Measurements from ENCODE around the gene OR7G3. TPM values are rescaled to one million over a fixed set of nuclear protein-coding genes. Genes with fewer than 3 reads are reported as not detected.

OR7G3 gene
- total RNA-seq, 1 donor from 2014 or later: not detected

- no peak for TF ChIP-seq CTCF (IDR thresholded peaks at IDR 0.05; ENCODE audit: insufficient read depth, low read length, poor library complexity, severe bottlenecking)
- Histone ChIP-seq H3K4me3 (ENCODE audit: low read depth, low read length) (no peak overlapping the region), H3K36me3 (ENCODE audit: control insufficient read depth, insufficient read depth, low read length) (no peaks in the 10 kb centered on the region), H3K27me3 (ENCODE audit: control insufficient read depth, insufficient read depth, low read length) (no peaks in the 10 kb centered on the region)
- no peak for DNase-seq (ENCODE audit: low read depth)
Measured at GRCh38 chr19:9148697-9149096, 21.9 kb upstream of the OR7G3 start.

GRCh38 chr19:9146882-9147281 is 20.1 kb upstream of the OR7G3 start:
- no peak for DNase-seq (ENCODE audit: low read depth)
- H3K27me3 ChIP-seq (ENCODE audit: control insufficient read depth, insufficient read depth, low read length): no peaks in the 10 kb centered on the region
- TF ChIP-seq CTCF (IDR thresholded peaks at IDR 0.05; ENCODE audit: insufficient read depth, low read length, poor library complexity, severe bottlenecking): no peak
- no peak overlapping the region for H3K4me3 ChIP-seq (ENCODE audit: low read depth, low read length)
- no peaks in the 10 kb centered on the region for H3K36me3 ChIP-seq (ENCODE audit: control insufficient read depth, insufficient read depth, low read length)

GRCh38 chr19:9144920-9145319 is 18.2 kb upstream of the OR7G3 start:
- H3K27me3 ChIP-seq (ENCODE audit: control insufficient read depth, insufficient read depth, low read length): no peaks in the 10 kb centered on the region
- H3K36me3 ChIP-seq (ENCODE audit: control insufficient read depth, insufficient read depth, low read length): no peaks in the 10 kb centered on the region
- H3K4me3 ChIP-seq (ENCODE audit: low read depth, low read length): no peak overlapping the region
- no peak for DNase-seq (ENCODE audit: low read depth)
- TF ChIP-seq CTCF (IDR thresholded peaks at IDR 0.05; ENCODE audit: insufficient read depth, low read length, poor library complexity, severe bottlenecking): no peak

GRCh38 chr19:9140159-9140874 is 13.6 kb upstream of the OR7G3 start, which contains the start of gene ZNF317:
TSS of gene ZNF317 (plus strand) at chr19:9140397. CDS start at chr19:9156017, 15,620 bp downstream.
- peak; percentile 77 for DNase-seq (ENCODE audit: low read depth)
- TF ChIP-seq CTCF (IDR thresholded peaks at IDR 0.05; ENCODE audit: insufficient read depth, low read length, poor library complexity, severe bottlenecking): no peak
- no peaks in the 10 kb centered on the region for H3K27me3 ChIP-seq (ENCODE audit: control insufficient read depth, insufficient read depth, low read length)
- peak within 1 kb of the TSS; percentile 99 for H3K4me3 ChIP-seq (ENCODE audit: low read depth, low read length)
- H3K36me3 ChIP-seq (ENCODE audit: control insufficient read depth, insufficient read depth, low read length): no peaks in the 10 kb centered on the region

GRCh38 chr19:9139609-9140158 is 12.9 kb upstream of the OR7G3 start:
- DNase-seq (ENCODE audit: low read depth): no peak
- H3K27me3 ChIP-seq (ENCODE audit: control insufficient read depth, insufficient read depth, low read length): no peaks in the 10 kb centered on the region
- no peaks in the 10 kb centered on the region for H3K36me3 ChIP-seq (ENCODE audit: control insufficient read depth, insufficient read depth, low read length)
- TF ChIP-seq CTCF (IDR thresholded peaks at IDR 0.05; ENCODE audit: insufficient read depth, low read length, poor library complexity, severe bottlenecking): no peak
- H3K4me3 ChIP-seq (ENCODE audit: low read depth, low read length): peak overlapping the region; percentile 99
